HG03280 (cell line): ENCODE data around the gene SHISAL2B.
"Not testable (repeated sequence)": the region's sequence is repeated elsewhere in the genome, so short reads cannot be mapped to it uniquely, and the experiment has no call there.

Experiments used
- ATAC-seq: cut with Tn5 transposase; IDR thresholded peaks from one replicate; pipeline ENCODE4 v1.9.1; 2021; ENCODE audit warnings: mild to moderate bottlenecking, moderate library complexity; ENCODE audit not compliant: unreplicated experiment

SHISAL2B gene

GRCh38 chr5:64690417-64691151 is at the start of gene SHISAL2B:
Gene SHISAL2B (plus strand): TSS chr5:64690503. CDS start chr5:64690624, 121 bp downstream.
- no peak for ATAC-seq

- ATAC-seq: no peak
Observed at GRCh38 chr5:64644831-64645230, 45.5 kb upstream of the SHISAL2B start.

- no peak for ATAC-seq
Observed at GRCh38 chr5:64646169-64646568, 44.1 kb upstream of the SHISAL2B start.

- no peak for ATAC-seq
Observed at GRCh38 chr5:64649512-64649911, 40.8 kb upstream of the SHISAL2B start.

- no peak for ATAC-seq
Observed at GRCh38 chr5:64653766-64654560, 36.3 kb upstream of the SHISAL2B start.

GRCh38 chr5:64654561-64654938 is 35.8 kb upstream of the SHISAL2B start:
- ATAC-seq: no peak

- ATAC-seq: no peak
Observed at GRCh38 chr5:64655596-64655995, 34.7 kb upstream of the SHISAL2B start.

GRCh38 chr5:64659289-64659688 is 31.0 kb upstream of the SHISAL2B start:
- ATAC-seq: no peak

- ATAC-seq: not testable (repeated sequence)
Observed at GRCh38 chr5:64663181-64663580, 27.1 kb upstream of the SHISAL2B start.

- ATAC-seq: no peak
Observed at GRCh38 chr5:64665243-64665642, 25.1 kb upstream of the SHISAL2B start.

GRCh38 chr5:64666078-64666477 is 24.2 kb upstream of the SHISAL2B start:
- no peak for ATAC-seq

GRCh38 chr5:64667068-64667467 is 23.2 kb upstream of the SHISAL2B start:
- ATAC-seq: no peak

GRCh38 chr5:64670277-64670676 is 20.0 kb upstream of the SHISAL2B start:
- no peak for ATAC-seq

GRCh38 chr5:64671678-64672077 is 18.6 kb upstream of the SHISAL2B start:
- no peak for ATAC-seq

GRCh38 chr5:64678374-64678773 is 11.9 kb upstream of the SHISAL2B start:
- ATAC-seq: no peak

- no peak for ATAC-seq
Observed at GRCh38 chr5:64680289-64680688, 10.0 kb upstream of the SHISAL2B start.

GRCh38 chr5:64682608-64683007 is 7.7 kb upstream of the SHISAL2B start:
- no peak for ATAC-seq

GRCh38 chr5:64685866-64686265 is 4.4 kb upstream of the SHISAL2B start:
- ATAC-seq: no peak

- ATAC-seq: no peak
Observed at GRCh38 chr5:64688391-64688790, 1.9 kb upstream of the SHISAL2B start.

- ATAC-seq: no peak
Observed at GRCh38 chr5:64688965-64689364, 1.3 kb upstream of the SHISAL2B start.

- no peak for ATAC-seq
Observed at GRCh38 chr5:64690104-64690416, 243 bp upstream of the SHISAL2B start.

- no peak for ATAC-seq
Observed at GRCh38 chr5:64691291-64691690, 988 bp downstream of the SHISAL2B start.
